Mesendoderm (in vitro differentiated cells): ENCODE measurements around the gene GHRL.

Source experiments
- DNase-seq: peaks from one replicate; pipeline ENCODE4 v3.0.0; 2013
- H2AK5ac ChIP-seq: 2 replicates; pipeline ENCODE4 v1.6.1; 2013; ENCODE audit warnings: low read length, inconsistent platforms
- H2BK120ac ChIP-seq: 2 replicates; pipeline ENCODE4 v1.6.1; 2013; ENCODE audit warnings: low read depth, mild to moderate bottlenecking, low read length, moderate library complexity, mixed read lengths
- H2BK15ac ChIP-seq: replicated peaks from 2 replicates; pipeline ENCODE4 v1.6.1; 2013; ENCODE audit warnings: low read depth, mild to moderate bottlenecking, moderate library complexity
- H2BK5ac ChIP-seq: 2 replicates; pipeline ENCODE4 v1.6.1; 2013; ENCODE audit warnings: low read length, inconsistent platforms
- H3K18ac ChIP-seq: 2 replicates; pipeline ENCODE4 v1.6.1; 2013; ENCODE audit warnings: mild to moderate bottlenecking, low read length, mixed read lengths
- H3K23ac ChIP-seq: one replicate; pipeline ENCODE4 v1.6.1; 2013; ENCODE audit warnings: low read length
- H3K27ac ChIP-seq: 2 replicates; pipeline ENCODE4 v1.5.1; 2013; ENCODE audit warnings: low read depth, mild to moderate bottlenecking, inconsistent platforms, low read length, moderate library complexity
- H3K27me3 ChIP-seq: 2 replicates; pipeline ENCODE4 v1.6.1; 2013; ENCODE audit warnings: low read length, control low read depth, mild to moderate bottlenecking, inconsistent platforms; ENCODE audit not compliant: insufficient read depth, poor library complexity
- H3K36me3 ChIP-seq: 2 replicates; pipeline ENCODE4 v1.6.1; 2013; ENCODE audit warnings: low read length, inconsistent platforms; ENCODE audit not compliant: control insufficient read depth, insufficient read depth
- H3K4ac ChIP-seq: one replicate; pipeline ENCODE4 v1.6.1; 2013; ENCODE audit warnings: low read depth, mild to moderate bottlenecking, low read length, moderate library complexity
- H3K4me1 ChIP-seq: 2 replicates; pipeline ENCODE4 v1.6.1; 2013; ENCODE audit warnings: low read depth, low read length, inconsistent platforms; ENCODE audit not compliant: control insufficient read depth
- H3K4me2 ChIP-seq: 2 replicates; pipeline ENCODE4 v1.6.1; 2013; ENCODE audit warnings: low read length
- H3K4me3 ChIP-seq: 2 replicates; pipeline ENCODE4 v1.5.1; 2013; ENCODE audit warnings: mild to moderate bottlenecking, low read length
- H3K56ac ChIP-seq: one replicate; pipeline ENCODE4 v1.6.1; 2013; ENCODE audit warnings: low read length
- H3K79me1 ChIP-seq: 2 replicates; pipeline ENCODE4 v1.6.1; 2013; ENCODE audit warnings: low read length, inconsistent platforms
- H3K79me2 ChIP-seq: 2 replicates; pipeline ENCODE4 v1.6.1; 2013; ENCODE audit warnings: mild to moderate bottlenecking, low read length; ENCODE audit not compliant: control insufficient read depth, insufficient read depth
- H3K9ac ChIP-seq: 2 replicates; pipeline ENCODE4 v1.6.1; 2013; ENCODE audit warnings: low read length, inconsistent platforms
- H4K5ac ChIP-seq: one replicate; pipeline ENCODE4 v1.6.1; 2013; ENCODE audit warnings: low read length
- H4K8ac ChIP-seq: one replicate; pipeline ENCODE4 v1.6.1; 2013; ENCODE audit warnings: low read depth, mild to moderate bottlenecking, control low read depth, low read length, moderate library complexity
- WGBS: extraction: QIAGEN DNeasy Blood & Tissue Kit; methylation state at CpG from one replicate; pipeline ENCODE4 v1.1.7; 2013; ENCODE audit warnings: low lambda C conversion rate, missing lambda C conversion rate; ENCODE audit not compliant: insufficient coverage; ENCODE audit errors: extremely low coverage; 5-methylcytosine and 5-hydroxymethylcytosine counted together

GHRL gene

GRCh38 chr3:10335190-10335738 lies 42.5 kb upstream of the GHRL start:
- Histone ChIP-seq H2BK5ac (no peak overlapping the region), H2BK120ac (no peak overlapping the region), H3K23ac (no peak overlapping the region), H3K36me3 (no peaks in the 10 kb centered on the region), H3K18ac (no peak overlapping the region), H3K4me2 (no peak overlapping the region), H3K4me1 (no peaks in the 10 kb centered on the region), H4K8ac (no peak overlapping the region), H3K27ac (no peak overlapping the region), H2BK15ac (no peak overlapping the region), H3K9ac (no peak overlapping the region), H3K79me1 (no peaks in the 10 kb centered on the region), H3K56ac (no peak overlapping the region), H3K27me3 (no peaks in the 10 kb centered on the region), H3K4ac (no peak overlapping the region), H2AK5ac (no peak overlapping the region), H4K5ac (no peak overlapping the region), H3K79me2 (no peaks in the 10 kb centered on the region), H3K4me3 (no peak overlapping the region)
- no peak for DNase-seq
- no CpG with 5 or more reads among the region's 4 CpGs for WGBS

- Histone ChIP-seq H3K9ac (no peak overlapping the region), H4K8ac (no peak overlapping the region), H3K79me1 (no peaks in the 10 kb centered on the region), H3K4ac (no peak overlapping the region), H3K79me2 (no peaks in the 10 kb centered on the region), H3K27ac (no peak overlapping the region), H3K18ac (no peak overlapping the region), H2AK5ac (no peak overlapping the region), H3K56ac (no peak overlapping the region), H3K27me3 (no peaks in the 10 kb centered on the region), H3K23ac (no peak overlapping the region), H3K36me3 (no peaks in the 10 kb centered on the region), H2BK120ac (no peak overlapping the region), H2BK15ac (no peak overlapping the region), H3K4me3 (no peak overlapping the region), H3K4me2 (no peak overlapping the region), H4K5ac (no peak overlapping the region), H2BK5ac (no peak overlapping the region), H3K4me1 (no peaks in the 10 kb centered on the region)
- no CpG with 5 or more reads among the region's 12 CpGs for WGBS
- DNase-seq, result peak; percentile 30
Observed at GRCh38 chr3:10334459-10334858, 41.7 kb upstream of the GHRL start.

- Histone ChIP-seq H2AK5ac (no peak overlapping the region), H2BK120ac (no peak overlapping the region), H3K23ac (no peak overlapping the region), H3K4me2 (no peak overlapping the region), H3K27me3 (no peaks in the 10 kb centered on the region), H3K36me3 (no peaks in the 10 kb centered on the region), H3K4ac (no peak overlapping the region), H4K5ac (no peak overlapping the region), H3K4me1 (no peaks in the 10 kb centered on the region), H3K9ac (no peak overlapping the region), H2BK15ac (no peak overlapping the region), H3K4me3 (no peak overlapping the region), H3K18ac (no peak overlapping the region), H3K79me1 (no peaks in the 10 kb centered on the region), H2BK5ac (no peak overlapping the region), H3K79me2 (no peaks in the 10 kb centered on the region), H4K8ac (no peak overlapping the region), H3K56ac (no peak overlapping the region), H3K27ac (no peak overlapping the region)
- DNase-seq, result no peak
- whole genome bisulfite sequencing, result no CpG with 5 or more reads among the region's 11 CpGs
Observed at GRCh38 chr3:10334042-10334441, 41.3 kb upstream of the GHRL start.

- Histone ChIP-seq H3K36me3 (no peaks in the 10 kb centered on the region), H3K79me2 (no peaks in the 10 kb centered on the region), H3K4ac (no peak overlapping the region), H3K27ac (no peak overlapping the region), H3K4me3 (no peak overlapping the region), H3K23ac (no peak overlapping the region), H2BK120ac (no peak overlapping the region), H3K4me2 (no peak overlapping the region), H2BK15ac (no peak overlapping the region), H3K79me1 (no peaks in the 10 kb centered on the region), H2BK5ac (no peak overlapping the region), H3K27me3 (no peaks in the 10 kb centered on the region), H4K8ac (no peak overlapping the region), H3K9ac (no peak overlapping the region), H3K4me1 (no peaks in the 10 kb centered on the region), H4K5ac (no peak overlapping the region), H2AK5ac (no peak overlapping the region), H3K56ac (no peak overlapping the region), H3K18ac (no peak overlapping the region)
- no peak for DNase-seq
- no CpG with 5 or more reads among the region's 2 CpGs for WGBS
Observed at GRCh38 chr3:10333349-10333650, 40.6 kb upstream of the GHRL start.

- WGBS, result no CpG with 5 or more reads among the region's 20 CpGs
- no peak overlapping the region for H3K23ac ChIP-seq
- H3K36me3 ChIP-seq, result no peaks in the 10 kb centered on the region
- no peak overlapping the region for H3K56ac ChIP-seq
- H3K9ac ChIP-seq, result no peak overlapping the region
- no peaks in the 10 kb centered on the region for H3K79me2 ChIP-seq
- H3K4me1 ChIP-seq, result no peaks in the 10 kb centered on the region
- no peaks in the 10 kb centered on the region for H3K27me3 ChIP-seq
- no peak overlapping the region for H2BK5ac ChIP-seq
- DNase-seq, result no peak
- H3K79me1 ChIP-seq, result no peaks in the 10 kb centered on the region
- no peak overlapping the region for H3K4ac ChIP-seq
- no peak overlapping the region for H4K5ac ChIP-seq
- H3K18ac ChIP-seq, result no peak overlapping the region
- no peak overlapping the region for H3K27ac ChIP-seq
- no peak overlapping the region for H2BK120ac ChIP-seq
- H3K4me3 ChIP-seq, result no peak overlapping the region
- H3K4me2 ChIP-seq, result no peak overlapping the region
- H2AK5ac ChIP-seq, result no peak overlapping the region
- H2BK15ac ChIP-seq, result no peak overlapping the region
- H4K8ac ChIP-seq, result no peak overlapping the region
Observed at GRCh38 chr3:10332481-10333348, 40.0 kb upstream of the GHRL start.

- H2BK5ac ChIP-seq, result no peak overlapping the region
- no peak overlapping the region for H3K9ac ChIP-seq
- H3K79me1 ChIP-seq, result no peaks in the 10 kb centered on the region
- no peak overlapping the region for H3K4me3 ChIP-seq
- H3K56ac ChIP-seq, result no peak overlapping the region
- no peaks in the 10 kb centered on the region for H3K79me2 ChIP-seq
- no peak for DNase-seq
- no peak overlapping the region for H2BK120ac ChIP-seq
- no peak overlapping the region for H4K8ac ChIP-seq
- no peak overlapping the region for H4K5ac ChIP-seq
- H3K36me3 ChIP-seq, result no peaks in the 10 kb centered on the region
- H3K27ac ChIP-seq, result no peak overlapping the region
- no peak overlapping the region for H2AK5ac ChIP-seq
- WGBS, result no CpG with 5 or more reads among the region's 8 CpGs
- H3K4me1 ChIP-seq, result no peaks in the 10 kb centered on the region
- H3K4me2 ChIP-seq, result no peak overlapping the region
- no peak overlapping the region for H3K4ac ChIP-seq
- no peak overlapping the region for H3K23ac ChIP-seq
- H3K27me3 ChIP-seq, result no peaks in the 10 kb centered on the region
- H3K18ac ChIP-seq, result no peak overlapping the region
- no peak overlapping the region for H2BK15ac ChIP-seq
Observed at GRCh38 chr3:10331320-10331719, 38.6 kb upstream of the GHRL start.
